IMR-90 (cell line): ENCODE measurements around the gene GPC5. TPM values are rescaled to one million over a fixed set of nuclear protein-coding genes. Genes with fewer than 3 reads are reported as not detected.

ENCODE experiments used
- ATAC-seq: fragments of 200-7000 bp; cut with Tn5 transposase; 2 replicates; pipeline ENCODE4 v1.9.1; 2020; ENCODE audit warnings: low read depth, mild to moderate bottlenecking, moderate library complexity
- BruUV-seq: library from RNA; stranded (reverse); fragments of 400-500 nt; replicated peaks from 2 replicates; lab custom pipeline; 2021; lab: Mats Ljungman, UMichigan
- CTCF ChIA-PET: fragments of 300-600 bp; formaldehyde crosslinking; extraction: SDS; loops from one replicate; lab custom pipeline; 2021; ENCODE audit warnings: antibody characterized with exemption; lab: Yijun Ruan, JAX
- POLR2A ChIA-PET: fragments of 300-600 bp; sonication (Branson Sonifier 250); formaldehyde crosslinking; loops from one replicate; lab custom pipeline; 2022; ENCODE audit warnings: antibody characterized with exemption; ENCODE audit not compliant: unreplicated experiment; lab: Charles Lee
- DNase-seq: peaks from one replicate; pipeline ENCODE4 v3.0.0; 2013
- H2AFZ ChIP-seq: replicated peaks from 2 replicates; pipeline ENCODE3; 2013; ENCODE audit warnings: low read length, mild to moderate bottlenecking; ENCODE audit not compliant: poor library complexity
- H2AK5ac ChIP-seq: 2 replicates; pipeline ENCODE4 v1.6.1; 2013; ENCODE audit warnings: low read depth, low read length, inconsistent platforms
- H2AK9ac ChIP-seq: replicated peaks from 2 replicates; pipeline ENCODE3; 2013; ENCODE audit warnings: mild to moderate bottlenecking, low read depth, low read length, moderate library complexity; ENCODE audit not compliant: poor library complexity
- H2BK120ac ChIP-seq: 2 replicates; pipeline ENCODE4 v1.6.1; 2013; ENCODE audit warnings: low read depth, low read length, inconsistent platforms
- H2BK15ac ChIP-seq: 3 replicates; pipeline ENCODE4 v1.6.1; 2013; ENCODE audit warnings: low read depth, low read length, inconsistent platforms
- H2BK20ac ChIP-seq: 2 replicates; pipeline ENCODE4 v1.6.1; 2013; ENCODE audit warnings: low read depth, mild to moderate bottlenecking, inconsistent platforms, low read length, moderate library complexity
- H2BK5ac ChIP-seq: 2 replicates; pipeline ENCODE4 v1.6.1; 2013; ENCODE audit warnings: mild to moderate bottlenecking, low read depth, low read length, inconsistent platforms; ENCODE audit not compliant: poor library complexity, severe bottlenecking
- H3K14ac ChIP-seq: replicated peaks from 2 replicates; pipeline ENCODE4 v1.6.1; 2013; ENCODE audit warnings: low read depth, low read length, inconsistent platforms
- H3K18ac ChIP-seq: 2 replicates; pipeline ENCODE4 v1.6.1; 2013; ENCODE audit warnings: low read depth, low read length, control low read depth
- H3K23ac ChIP-seq: 2 replicates; pipeline ENCODE4 v1.6.1; 2013; ENCODE audit warnings: low read depth, low read length, inconsistent platforms
- H3K27ac ChIP-seq: 2 replicates; pipeline ENCODE4 v1.5.1; 2013; ENCODE audit warnings: mild to moderate bottlenecking, control low read depth, low read length; ENCODE audit not compliant: insufficient read depth
- H3K27me3 ChIP-seq: 2 replicates; pipeline ENCODE4 v1.6.1; 2013; ENCODE audit warnings: low read length; ENCODE audit not compliant: control insufficient read depth, insufficient read depth
- H3K36me3 ChIP-seq: 2 replicates; pipeline ENCODE4 v1.6.1; 2013; ENCODE audit warnings: low read length, mixed read lengths; ENCODE audit not compliant: control insufficient read depth, insufficient read depth
- H3K4ac ChIP-seq: 2 replicates; pipeline ENCODE4 v1.6.1; 2013; ENCODE audit warnings: low read depth, low read length, inconsistent platforms
- H3K4me1 ChIP-seq: 2 replicates; pipeline ENCODE4 v1.6.1; 2013; ENCODE audit warnings: low read length, mixed read lengths; ENCODE audit not compliant: control insufficient read depth, insufficient read depth
- H3K4me2 ChIP-seq: 2 replicates; pipeline ENCODE4 v1.6.1; 2013; ENCODE audit warnings: low read depth, mild to moderate bottlenecking, control low read depth, low read length, moderate library complexity
- H3K4me3 ChIP-seq: 2 replicates; pipeline ENCODE4 v1.5.1; 2013; ENCODE audit warnings: low read depth, mild to moderate bottlenecking, control low read depth, low read length, moderate library complexity; ENCODE audit not compliant: insufficient read depth
- H3K56ac ChIP-seq: 2 replicates; pipeline ENCODE4 v1.6.1; 2013; ENCODE audit warnings: low read length, inconsistent platforms; ENCODE audit not compliant: insufficient read depth; ENCODE audit errors: extremely low read depth
- H3K79me1 ChIP-seq, 2 experiments: 2 replicates each; pipeline ENCODE4 v1.6.1; 2013; ENCODE audit warnings: low read length in 2 of 2, inconsistent platforms in 1 of 2, low read depth in 1 of 2
- H3K9ac ChIP-seq: 2 replicates; pipeline ENCODE4 v1.6.1; 2013; ENCODE audit warnings: low read depth, low read length, control low read depth
- H3K9me1 ChIP-seq: 2 replicates; pipeline ENCODE4 v1.6.1; 2013; ENCODE audit warnings: low read length, inconsistent platforms; ENCODE audit not compliant: insufficient read depth
- H3K9me3 ChIP-seq: 2 replicates; pipeline ENCODE4 v1.6.1; 2013; ENCODE audit warnings: low read length; ENCODE audit not compliant: control insufficient read depth, insufficient read depth
- H4K20me1 ChIP-seq: 2 replicates; pipeline ENCODE4 v1.6.1; 2013; ENCODE audit warnings: low read length, inconsistent platforms; ENCODE audit not compliant: insufficient read depth
- H4K5ac ChIP-seq: 2 replicates; pipeline ENCODE4 v1.6.1; 2013; ENCODE audit warnings: mild to moderate bottlenecking, low read depth, low read length, control low read depth
- H4K8ac ChIP-seq, 2 experiments: 2 replicates each; pipeline ENCODE4 v1.6.1; 2013; ENCODE audit warnings: low read depth in 2 of 2, low read length in 2 of 2, control low read depth in 1 of 2, inconsistent platforms in 1 of 2
- H4K91ac ChIP-seq: 2 replicates; pipeline ENCODE4 v1.6.1; 2013; ENCODE audit warnings: low read depth, low read length, inconsistent platforms; ENCODE audit not compliant: insufficient read depth
- BHLHE40 ChIP-seq: fragments of 150-350 bp; IDR thresholded peaks from 2 replicates; pipeline ENCODE4 v1.6.1; 2016; ENCODE audit warnings: mild to moderate bottlenecking, low read depth, low read length
- CEBPB ChIP-seq: IDR thresholded peaks from 2 replicates; pipeline ENCODE4 v1.6.1; 2012; ENCODE audit warnings: low read depth, low read length, improper control_type of control experiment
- CHD1 ChIP-seq: IDR thresholded peaks from 2 replicates; pipeline ENCODE4 v1.6.1; 2012; ENCODE audit warnings: low read depth, low read length, improper control_type of control experiment
- FOS ChIP-seq: fragments of 150-350 bp; IDR thresholded peaks from 2 replicates; pipeline ENCODE4 v1.6.1; 2016; ENCODE audit warnings: low read depth, low read length
- MAFK ChIP-seq: IDR thresholded peaks from 2 replicates; pipeline ENCODE4 v1.6.1; 2012; ENCODE audit warnings: low read depth, low read length, improper control_type of control experiment
- MAZ ChIP-seq: IDR thresholded peaks from 2 replicates; pipeline ENCODE4 v1.6.1; 2012; ENCODE audit warnings: low read depth, mild to moderate bottlenecking, low read length, improper control_type of control experiment, moderate library complexity, borderline replicate concordance
- MXI1 ChIP-seq: IDR thresholded peaks from 2 replicates; pipeline ENCODE4 v1.6.1; 2012; ENCODE audit warnings: low read depth, mild to moderate bottlenecking, low read length, moderate library complexity, borderline replicate concordance
- NFE2L2 ChIP-seq: fragments of 150-350 bp; IDR thresholded peaks from 2 replicates; pipeline ENCODE4 v1.6.1; 2016; ENCODE audit warnings: low read depth, mild to moderate bottlenecking, low read length
- POLR2A ChIP-seq: IDR thresholded peaks from 2 replicates; pipeline ENCODE4 v1.6.1; 2012; ENCODE audit warnings: mild to moderate bottlenecking, low read depth, low read length
- RAD21 ChIP-seq: IDR thresholded peaks from 2 replicates; pipeline ENCODE4 v1.6.1; 2012; ENCODE audit warnings: low read length, improper control_type of control experiment
- RCOR1 ChIP-seq: IDR thresholded peaks from 2 replicates; pipeline ENCODE4 v1.6.1; 2012; ENCODE audit warnings: mild to moderate bottlenecking, low read length, improper control_type of control experiment; ENCODE audit not compliant: insufficient replicate concordance
- RFX5 ChIP-seq: IDR thresholded peaks from 2 replicates; pipeline ENCODE4 v1.8.0; 2012; ENCODE audit warnings: low read depth, mild to moderate bottlenecking, low read length, moderate library complexity
- WGBS, 2 experiments: methylation state at CpG; one replicate each; pipeline versions ENCODE4 v1.1.5 to v1.1.7; 2013; ENCODE audit warnings: missing lambda C conversion rate in 2 of 2; ENCODE audit not compliant: insufficient read length in 1 of 2; ENCODE audit errors: extremely low coverage in 2 of 2; 5-methylcytosine and 5-hydroxymethylcytosine counted together
- dilution Hi-C: fragments of 300-500 bp; cut with HindIII; formaldehyde crosslinking; loops from one replicate; pipeline ENCODE4 v1.14.3; 2018; ENCODE audit warnings: low sequenced_read_pairs; ENCODE audit not compliant: unreplicated experiment
- in situ Hi-C: fragments of 300-500 bp; cut with MboI; formaldehyde crosslinking; loops from 3 replicates; pipeline ENCODE4 v1.14.3; 2019; ENCODE audit warnings: low sequenced_read_pairs, inconsistent platforms, mixed read lengths
- intact Hi-C: fragments of 100-400 bp; cut with micrococcal nuclease; formaldehyde crosslinking; loops from 2 replicates; pipeline ENCODE4 v1.10.0; 2022
- polyA plus RNA-seq, 3 experiments: library from polyadenylated mRNA; depleted of rRNA; stranded (reverse); fragments of >200 nt; gene quantifications; 2 replicates each; pipeline ENCODE4 v1.2.3, GENCODE V29; 2012; ENCODE audit warnings: low replicate concordance in 1 of 3
- total RNA-seq: library from RNA; depleted of rRNA; stranded (reverse); fragments of >200 nt; gene quantifications from 2 replicates; pipeline ENCODE4 v1.2.3, GENCODE V29; 2012
- TF ChIP-seq, protein P1 (sequence below): fragments of 150-350 bp; IDR thresholded peaks from 2 replicates; pipeline ENCODE4 v1.6.1; 2016; ENCODE audit warnings: low read depth, mild to moderate bottlenecking, low read length, moderate library complexity, borderline replicate concordance
- TF ChIP-seq, protein P2 (sequence below): conservative IDR thresholded peaks from 2 replicates; pipeline ENCODE4 v1.5.1; 2012; ENCODE audit warnings: mild to moderate bottlenecking, low read depth, low read length, improper control_type of control experiment

Gene GPC5
- total and polyA plus RNA-seq, 2 of the 4 experiments (the other 2 are of a cell fraction): 0.94 to 1.8 TPM

- Histone ChIP-seq H4K20me1 (no peaks in the 10 kb centered on the region), H3K14ac (no peak overlapping the region), H3K27me3 (no peaks in the 10 kb centered on the region), H2BK5ac (no peak overlapping the region), H3K4me3 (no peak overlapping the region), H3K79me1 (no peaks in the 10 kb centered on the region), H4K8ac (no peak overlapping the region), H2BK120ac (no peak overlapping the region), H2AK9ac (no peak overlapping the region), H3K56ac (no peak overlapping the region), H3K4ac (no peak overlapping the region), H3K36me3 (no peaks in the 10 kb centered on the region), H3K9ac (no peak overlapping the region), H3K23ac (no peak overlapping the region), H3K9me1 (no peaks in the 10 kb centered on the region), H4K91ac (no peak overlapping the region), H4K5ac (no peak overlapping the region), H2BK20ac (no peak overlapping the region), H3K9me3 (no peaks in the 10 kb centered on the region), H2BK15ac (no peak overlapping the region), H2AFZ (no peak overlapping the region), H3K18ac (no peak overlapping the region), H2AK5ac (no peak overlapping the region), H3K4me2 (no peak overlapping the region), H3K27ac (no peak overlapping the region), H3K4me1 (no peaks in the 10 kb centered on the region)
- ATAC-seq: no peak
- TF ChIP-seq, protein P1, sequence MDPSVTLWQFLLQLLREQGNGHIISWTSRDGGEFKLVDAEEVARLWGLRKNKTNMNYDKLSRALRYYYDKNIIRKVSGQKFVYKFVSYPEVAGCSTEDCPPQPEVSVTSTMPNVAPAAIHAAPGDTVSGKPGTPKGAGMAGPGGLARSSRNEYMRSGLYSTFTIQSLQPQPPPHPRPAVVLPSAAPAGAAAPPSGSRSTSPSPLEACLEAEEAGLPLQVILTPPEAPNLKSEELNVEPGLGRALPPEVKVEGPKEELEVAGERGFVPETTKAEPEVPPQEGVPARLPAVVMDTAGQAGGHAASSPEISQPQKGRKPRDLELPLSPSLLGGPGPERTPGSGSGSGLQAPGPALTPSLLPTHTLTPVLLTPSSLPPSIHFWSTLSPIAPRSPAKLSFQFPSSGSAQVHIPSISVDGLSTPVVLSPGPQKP: no peak
- TF ChIP-seq RFX5: no peak
- no peak for TF ChIP-seq MAZ
- TF ChIP-seq CEBPB: no peak
- TF ChIP-seq RAD21: no peak
- no peak for TF ChIP-seq FOS
- TF ChIP-seq POLR2A: no peak
- no peak for TF ChIP-seq MXI1
- no peak for TF ChIP-seq NFE2L2
- TF ChIP-seq, protein P2, sequence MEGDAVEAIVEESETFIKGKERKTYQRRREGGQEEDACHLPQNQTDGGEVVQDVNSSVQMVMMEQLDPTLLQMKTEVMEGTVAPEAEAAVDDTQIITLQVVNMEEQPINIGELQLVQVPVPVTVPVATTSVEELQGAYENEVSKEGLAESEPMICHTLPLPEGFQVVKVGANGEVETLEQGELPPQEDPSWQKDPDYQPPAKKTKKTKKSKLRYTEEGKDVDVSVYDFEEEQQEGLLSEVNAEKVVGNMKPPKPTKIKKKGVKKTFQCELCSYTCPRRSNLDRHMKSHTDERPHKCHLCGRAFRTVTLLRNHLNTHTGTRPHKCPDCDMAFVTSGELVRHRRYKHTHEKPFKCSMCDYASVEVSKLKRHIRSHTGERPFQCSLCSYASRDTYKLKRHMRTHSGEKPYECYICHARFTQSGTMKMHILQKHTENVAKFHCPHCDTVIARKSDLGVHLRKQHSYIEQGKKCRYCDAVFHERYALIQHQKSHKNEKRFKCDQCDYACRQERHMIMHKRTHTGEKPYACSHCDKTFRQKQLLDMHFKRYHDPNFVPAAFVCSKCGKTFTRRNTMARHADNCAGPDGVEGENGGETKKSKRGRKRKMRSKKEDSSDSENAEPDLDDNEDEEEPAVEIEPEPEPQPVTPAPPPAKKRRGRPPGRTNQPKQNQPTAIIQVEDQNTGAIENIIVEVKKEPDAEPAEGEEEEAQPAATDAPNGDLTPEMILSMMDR: no peak
- no peak for TF ChIP-seq BHLHE40
- no peak for TF ChIP-seq CHD1
- no peak for TF ChIP-seq MAFK
- TF ChIP-seq RCOR1: no peak
- POLR2A ChIA-PET: no interaction called here
- CTCF ChIA-PET: no interaction called here
- no TSS peak for BruUV-seq
- intact Hi-C loops: no loop called here
- in situ Hi-C loops: no loop called here
- WGBS, 2 experiments: no CpG with 5 or more reads among the region's 2 CpGs
- dilution Hi-C loops: no loop called here
- no peak for DNase-seq
Observed at GRCh38 chr13:91809161-91809560, 410.7 kb downstream of the GPC5 start.
